Mucosa of descending colon (tissue), 3 donors: ENCODE measurements around the gene FBXO38. TPM values are rescaled to one million over a fixed set of nuclear protein-coding genes. Genes with fewer than 3 reads are reported as not detected.
A peak's percentile ranks its signal among the peaks of the same experiment; 100 is the strongest.

ENCODE experiments used
- ATAC-seq: fragments of 200-7000 bp; cut with Tn5 transposase; one replicate; pipeline ENCODE4 v1.9.1; 2020; ENCODE audit warnings: mild to moderate bottlenecking, moderate library complexity
- DNase-seq, 3 donors: peaks; one replicate each; pipeline ENCODE4 v3.0.0-alpha.2; 2020
- H3K36me3 ChIP-seq: fragments of 200-600 bp; one replicate; pipeline ENCODE4 v1.8.0; 2021; ENCODE audit warnings: low read depth, mild to moderate bottlenecking
- H3K4me1 ChIP-seq: fragments of 200-600 bp; one replicate; pipeline ENCODE4 v1.8.0; 2021; ENCODE audit warnings: low read depth, mild to moderate bottlenecking
- H3K4me3 ChIP-seq: fragments of 200-600 bp; one replicate; pipeline ENCODE4 v1.8.0; 2021; ENCODE audit warnings: mild to moderate bottlenecking
- H3K9me3 ChIP-seq: fragments of 200-600 bp; one replicate; pipeline ENCODE4 v1.8.0; 2021; ENCODE audit warnings: mild to moderate bottlenecking
- CTCF ChIP-seq: fragments of 200-600 bp; IDR thresholded peaks from one replicate; pipeline ENCODE4 v1.8.0; 2022; ENCODE audit warnings: antibody characterized with exemption, mild to moderate bottlenecking
- intact Hi-C, 2 donors: fragments of 100-400 bp; cut with DNase I in 1 of 2; cut with micrococcal nuclease in 1 of 2; formaldehyde crosslinking; loops; one replicate each; pipeline versions ENCODE4 v1.11.0 to v1.11.1; 2022; cut with DNase I, micrococcal nuclease
- total RNA-seq, 3 donors: library from RNA; stranded (reverse); fragmentation: NEBNext Ultra II Directional in 2 of 3; extraction: Animal tissue kit (Norgen Biotek cat#: 25700) in 2 of 3; gene quantifications; one replicate each; pipeline versions ENCODE4 v1.2.1 to v1.2.4, GENCODE V29; 2021 to 2023
- donor health status: DM: no; HTN: no; CAD: no; lungs with moderate emphysema.
- donor health status: DM: no; HTN: no; CAD: no.
- donor health status: DM: no; HTN: yes; CAD: no.

FBXO38 gene
- total RNA-seq, 3 donors from 2014 or later, result 46.5 to 48.0 (median 46.9) TPM

GRCh38 chr5:148368299-148368698, 15.5 kb upstream of the FBXO38 start:
- intact Hi-C loops, result no loop called here

GRCh38 chr5:148372166-148372725, 11.5 kb upstream of the FBXO38 start:
- DNase-seq, result no peak
- ATAC-seq, result no peak
- no peak overlapping the region for H3K4me3 ChIP-seq
- H3K36me3 ChIP-seq, result no peaks in the 10 kb centered on the region
- peaks cover 8% of the 10 kb centered on the region for H3K9me3 ChIP-seq
- no peak for TF ChIP-seq CTCF
- intact Hi-C loops, result loop anchor here (10.0 kb wide), 1 partner anchor 187 kb away; no protein-coding TSS in a partner anchor
- H3K4me1 ChIP-seq, result peaks cover 6% of the 10 kb centered on the region

More at GRCh38 chr5:148368299-148368698, 15.5 kb upstream of the FBXO38 start:
- ATAC-seq (no peak), DNase-seq (no peak)
- H3K4me3 ChIP-seq, result no peak overlapping the region
- no peaks in the 10 kb centered on the region for H3K36me3 ChIP-seq
- peaks cover 8% of the 10 kb centered on the region for H3K9me3 ChIP-seq
- peaks cover 6% of the 10 kb centered on the region for H3K4me1 ChIP-seq
- TF ChIP-seq CTCF, result no peak

- Histone ChIP-seq H3K36me3 (no peaks in the 10 kb centered on the region), H3K4me3 (no peak overlapping the region), H3K9me3 (peaks cover 8% of the 10 kb centered on the region), H3K4me1 (peaks cover 6% of the 10 kb centered on the region)
- intact Hi-C loops, result loop anchor here (10.0 kb wide), 1 partner anchor 188 kb away; no protein-coding TSS in a partner anchor
- ATAC-seq (peak; percentile 81), DNase-seq (no peak)
- TF ChIP-seq CTCF, result no peak
Observed at GRCh38 chr5:148372893-148373292, 10.9 kb upstream of the FBXO38 start.

- ATAC-seq, result peak; percentile 93
- peak in 1 of 3 donors; percentile 64 for DNase-seq
- H3K36me3 ChIP-seq, result no peaks in the 10 kb centered on the region
- no peaks in the 10 kb centered on the region for H3K9me3 ChIP-seq
- H3K4me1 ChIP-seq, result peaks cover 6% of the 10 kb centered on the region
- peak; percentile 46 for TF ChIP-seq CTCF
- H3K4me3 ChIP-seq, result no peak overlapping the region
- intact Hi-C loops, result loop anchor here (10.0 kb wide), 1 partner anchor 190 kb away; no protein-coding TSS in a partner anchor
Observed at GRCh38 chr5:148374690-148375360, 8.9 kb upstream of the FBXO38 start.

GRCh38 chr5:148376198-148376597, 7.6 kb upstream of the FBXO38 start:
- Histone ChIP-seq H3K9me3 (no peaks in the 10 kb centered on the region), H3K4me1 (peaks cover 6% of the 10 kb centered on the region), H3K4me3 (no peak overlapping the region), H3K36me3 (no peaks in the 10 kb centered on the region)
- DNase-seq (no peak), ATAC-seq (no peak)
- intact Hi-C loops, result loop anchor here (10.0 kb wide), 1 partner anchor 191 kb away; no protein-coding TSS in a partner anchor
- TF ChIP-seq CTCF, result no peak
